ENCODE data around the gene PHKG1. TPM values are rescaled to one million over a fixed set of nuclear protein-coding genes. Genes with fewer than 3 reads are reported as not detected.
"Not testable (repeated sequence)": the region's sequence is repeated elsewhere in the genome, so short reads cannot be mapped to it uniquely, and the experiment has no call there.

The PHKG1 gene
- total and polyA plus RNA-seq, 4 donors, result 2.9 to 20.5 (median 6.9) TPM

DNA sequence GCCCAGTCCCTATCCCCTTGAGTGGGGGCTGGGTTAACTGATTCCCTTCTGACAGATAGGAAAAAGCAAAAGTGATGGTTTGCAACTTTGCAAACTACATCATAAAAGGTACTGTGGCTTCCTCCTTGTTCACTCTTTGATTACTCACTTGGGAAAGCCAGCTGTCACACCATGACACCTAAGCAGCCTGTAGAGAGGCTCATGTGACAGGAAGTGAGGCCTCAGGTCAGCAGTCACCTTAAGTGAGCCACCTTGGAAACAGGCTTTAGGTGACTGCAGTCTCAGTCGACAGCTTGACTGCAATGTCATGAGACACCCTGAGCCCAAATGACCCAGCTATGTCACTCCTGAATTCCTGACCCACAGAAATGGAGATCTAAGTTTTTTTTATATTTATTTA, 17.9 kb upstream of the PHKG1 start:
- intact Hi-C loops (cut with DNase I), result loop anchor here in 1 of 2 donors (10.0 kb wide), 1 partner anchor 64 kb away; no protein-coding TSS in a partner anchor
- no peak for DNase-seq
- Histone ChIP-seq H3K9me3 (ENCODE audit: control insufficient read depth, low read length) (no peaks in the 10 kb centered on the region), H3K4me3 (ENCODE audit: low read length in 2 of 2) (no peak overlapping the region), H3K27ac (ENCODE audit: low read depth in 1 of 2, low read length in 2 of 2) (no peak overlapping the region), H3K27me3 (ENCODE audit: control insufficient read depth in 1 of 2, insufficient read depth in 2 of 2, low read length in 1 of 2) (no peaks in the 10 kb centered on the region), H3K4me1 (ENCODE audit: control insufficient read depth in 1 of 2, insufficient read depth in 2 of 2, low read length in 2 of 2) (no peaks in the 10 kb centered on the region), H3K36me3 (ENCODE audit: control insufficient read depth in 1 of 2, insufficient read depth in 2 of 2, low read length in 1 of 2) (no peaks in the 10 kb centered on the region)
- WGBS, 2 donors, result 74 to 77% methylated on average over 1 of the region's 1 CpG
- no peak for ATAC-seq (ENCODE audit: low FRiP score)

DNA sequence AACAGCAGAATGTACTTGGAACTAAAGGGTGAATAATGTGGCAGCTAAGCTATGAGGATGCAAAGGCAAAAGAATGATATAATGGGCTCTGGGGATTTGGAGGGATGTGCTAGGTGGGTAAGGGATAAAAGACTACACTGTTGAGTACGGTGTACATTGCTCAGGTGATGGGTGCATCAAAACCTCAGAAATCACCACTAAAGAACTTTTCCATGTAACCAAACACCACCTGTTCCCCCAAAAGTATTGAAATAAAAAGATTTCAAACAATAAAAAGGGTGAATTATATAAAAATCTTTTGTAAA, 15.2 kb upstream of the PHKG1 start:
- Histone ChIP-seq H3K27ac (ENCODE audit: low read depth in 1 of 2, low read length in 2 of 2) (no peak overlapping the region), H3K27me3 (ENCODE audit: control insufficient read depth in 1 of 2, insufficient read depth in 2 of 2, low read length in 1 of 2) (no peaks in the 10 kb centered on the region), H3K4me3 (ENCODE audit: low read length in 2 of 2) (no peak overlapping the region), H3K9me3 (ENCODE audit: control insufficient read depth, low read length) (no peaks in the 10 kb centered on the region), H3K36me3 (ENCODE audit: control insufficient read depth in 1 of 2, insufficient read depth in 2 of 2, low read length in 1 of 2) (peaks cover 0 to 2% of the 10 kb centered on the region in 2 donors), H3K4me1 (ENCODE audit: control insufficient read depth in 1 of 2, insufficient read depth in 2 of 2, low read length in 2 of 2) (no peaks in the 10 kb centered on the region)
- DNase-seq (no peak), ATAC-seq (ENCODE audit: low FRiP score) (no peak)
- intact Hi-C loops (cut with DNase I), result loop anchor here (2.0 to 10.0 kb wide), 3 partner anchors 81 to 179 kb away; no protein-coding TSS in a partner anchor
- whole genome bisulfite sequencing, 2 donors, result 91 to 98% methylated on average over 1 of the region's 1 CpG

GRCh38 chr7:56106108-56107073, 13.6 kb upstream of the PHKG1 start, which contains the start of gene CHCHD2:
CHCHD2 (minus strand) TSS chr7:56106476; CDS start chr7:56106413, 63 bp downstream.
- DNase-seq, result peak; percentile 97 to 99
- H3K4me1 ChIP-seq (ENCODE audit: control insufficient read depth in 1 of 2, insufficient read depth in 2 of 2, low read length in 2 of 2), result no peaks in the 10 kb centered on the region
- peaks cover 0 to 4% of the 10 kb centered on the region in 2 donors for H3K36me3 ChIP-seq (ENCODE audit: control insufficient read depth in 1 of 2, insufficient read depth in 2 of 2, low read length in 1 of 2)
- intact Hi-C loops (cut with DNase I), result loop anchor here (2.0 to 10.0 kb wide), 3 partner anchors 82 to 181 kb away; no protein-coding TSS in a partner anchor
- peak within 1 kb of the TSS; percentile 98 for H3K4me3 ChIP-seq (ENCODE audit: low read length in 2 of 2)
- 0 to 1% methylated on average over 57 of the region's 57 CpGs for WGBS, 2 donors
- no peaks in the 10 kb centered on the region for H3K27me3 ChIP-seq (ENCODE audit: control insufficient read depth in 1 of 2, insufficient read depth in 2 of 2, low read length in 1 of 2)
- H3K9me3 ChIP-seq (ENCODE audit: control insufficient read depth, low read length), result no peaks in the 10 kb centered on the region
- H3K27ac ChIP-seq (ENCODE audit: low read depth in 1 of 2, low read length in 2 of 2), result peak within 1 kb of the TSS; percentile 77 to 87
- peak; percentile 100 for ATAC-seq (ENCODE audit: low FRiP score)

- Histone ChIP-seq H3K4me1 (ENCODE audit: control insufficient read depth in 1 of 2, insufficient read depth in 2 of 2, low read length in 2 of 2) (no peaks in the 10 kb centered on the region), H3K4me3 (ENCODE audit: low read length in 2 of 2) (peak overlapping the region; percentile 98), H3K36me3 (ENCODE audit: control insufficient read depth in 1 of 2, insufficient read depth in 2 of 2, low read length in 1 of 2) (peaks cover 0 to 7% of the 10 kb centered on the region in 2 donors), H3K27ac (ENCODE audit: low read depth in 1 of 2, low read length in 2 of 2) (no peak overlapping the region), H3K9me3 (ENCODE audit: control insufficient read depth, low read length) (no peaks in the 10 kb centered on the region), H3K27me3 (ENCODE audit: control insufficient read depth in 1 of 2, insufficient read depth in 2 of 2, low read length in 1 of 2) (no peaks in the 10 kb centered on the region)
- WGBS, 2 donors, result 23% methylated on average over 6 of the region's 6 CpGs
- intact Hi-C loops (cut with DNase I), result loop anchor here (5.0 to 10.0 kb wide), 2 partner anchors 179 to 182 kb away; no protein-coding TSS in a partner anchor
- ATAC-seq (ENCODE audit: low FRiP score), result peak; percentile 23
- peak in 1 of 2 donors; percentile 63 for DNase-seq
Measured at GRCh38 chr7:56105508-56105907, 12.8 kb upstream of the PHKG1 start.

- H3K4me1 ChIP-seq (ENCODE audit: control insufficient read depth in 1 of 2, insufficient read depth in 2 of 2, low read length in 2 of 2); H3K27ac ChIP-seq (ENCODE audit: low read depth in 1 of 2, low read length in 2 of 2); H3K4me3 ChIP-seq (ENCODE audit: low read length in 2 of 2); ATAC-seq (ENCODE audit: low FRiP score); H3K27me3 ChIP-seq (ENCODE audit: control insufficient read depth in 1 of 2, insufficient read depth in 2 of 2, low read length in 1 of 2); H3K9me3 ChIP-seq (ENCODE audit: control insufficient read depth, low read length): not testable (repeated sequence)
- DNase-seq, result peak in 1 of 2 donors; percentile 35
- intact Hi-C loops (cut with DNase I), result loop anchor here in 1 of 2 donors (10.0 kb wide), 1 partner anchor 181 kb away; no protein-coding TSS in a partner anchor
- peaks cover 0 to 12% of the 10 kb centered on the region in 2 donors for H3K36me3 ChIP-seq (ENCODE audit: control insufficient read depth in 1 of 2, insufficient read depth in 2 of 2, low read length in 1 of 2)
- WGBS, 2 donors, result 87 to 89% methylated on average over 9 of the region's 9 CpGs
Measured at GRCh38 chr7:56104138-56104537, 11.4 kb upstream of the PHKG1 start.

DNA sequence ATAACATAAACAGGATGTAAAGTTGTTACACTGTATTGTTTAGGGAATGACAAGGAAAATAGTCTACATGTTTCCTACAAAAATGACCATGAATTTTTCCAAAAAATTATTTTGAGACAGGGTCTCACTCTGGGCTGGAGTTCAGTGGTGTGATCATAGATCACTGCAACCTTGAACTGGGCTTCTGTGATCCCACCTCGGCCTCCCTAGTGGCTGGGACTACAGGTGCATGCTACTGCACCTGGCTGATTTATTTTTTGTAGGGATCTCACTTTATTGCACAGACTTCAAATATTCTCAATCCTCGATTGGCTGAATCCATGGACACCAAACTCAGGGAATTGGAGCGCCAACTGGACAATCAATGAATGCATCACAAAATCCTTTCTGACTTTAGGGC, 6.9 kb upstream of the PHKG1 start:
- no peaks in the 10 kb centered on the region for H3K9me3 ChIP-seq (ENCODE audit: control insufficient read depth, low read length)
- intact Hi-C loops (cut with DNase I), result loop anchor here in 1 of 2 donors (10.0 kb wide), 1 partner anchor 185 kb away; no protein-coding TSS in a partner anchor
- peaks cover 0 to 12% of the 10 kb centered on the region in 2 donors for H3K36me3 ChIP-seq (ENCODE audit: control insufficient read depth in 1 of 2, insufficient read depth in 2 of 2, low read length in 1 of 2)
- 93% methylated on average over 3 of the region's 3 CpGs for WGBS, 2 donors
- DNase-seq (peak in 1 of 2 donors; percentile 17), ATAC-seq (ENCODE audit: low FRiP score) (no peak)
- no peaks in the 10 kb centered on the region for H3K4me1 ChIP-seq (ENCODE audit: control insufficient read depth in 1 of 2, insufficient read depth in 2 of 2, low read length in 2 of 2)
- no peaks in the 10 kb centered on the region for H3K27me3 ChIP-seq (ENCODE audit: control insufficient read depth in 1 of 2, insufficient read depth in 2 of 2, low read length in 1 of 2)
- H3K27ac ChIP-seq (ENCODE audit: low read depth in 1 of 2, low read length in 2 of 2), result no peak overlapping the region
- no peak overlapping the region for H3K4me3 ChIP-seq (ENCODE audit: low read length in 2 of 2)

DNA sequence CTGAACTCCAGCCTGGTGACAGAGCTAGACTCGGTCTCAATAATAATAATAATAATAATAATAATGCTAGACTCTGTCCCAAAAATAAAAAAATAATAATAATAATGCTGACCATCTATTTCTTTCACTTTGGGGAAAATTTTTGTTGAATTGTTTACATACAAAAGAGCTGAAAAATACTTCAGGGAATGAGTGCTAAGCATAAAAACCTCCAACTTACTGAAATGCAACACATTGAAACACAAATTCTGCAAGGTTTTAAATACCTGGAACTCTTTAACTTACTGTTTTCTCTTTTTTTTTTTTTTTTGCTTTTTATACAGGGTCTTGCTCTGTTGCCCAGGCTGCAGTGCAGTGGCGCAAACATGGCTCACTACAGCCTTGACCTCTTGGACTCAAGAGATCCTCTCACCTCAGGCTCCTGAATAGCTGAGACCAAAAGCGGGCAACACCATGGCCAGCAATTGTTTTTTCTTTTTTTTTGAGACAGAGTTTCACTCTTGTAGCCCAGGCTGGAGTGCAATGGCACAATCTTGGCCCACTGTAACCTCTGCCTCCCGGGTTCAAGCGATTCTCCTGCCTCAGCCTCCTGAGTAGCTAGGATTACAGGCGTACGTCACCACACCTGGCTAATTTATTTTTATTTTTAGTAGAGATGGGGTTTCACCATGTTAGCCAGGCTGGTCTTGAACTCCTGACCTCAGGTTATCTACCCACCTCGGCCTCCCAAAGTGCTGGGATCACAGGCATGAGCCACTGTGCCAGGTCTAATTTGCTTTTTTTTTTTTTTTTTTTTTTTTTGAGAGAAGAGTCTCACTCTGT, 5.6 kb upstream of the PHKG1 start:
- H3K27ac ChIP-seq (ENCODE audit: low read depth in 1 of 2, low read length in 2 of 2); H3K4me3 ChIP-seq (ENCODE audit: low read length in 2 of 2); H3K4me1 ChIP-seq (ENCODE audit: control insufficient read depth in 1 of 2, insufficient read depth in 2 of 2, low read length in 2 of 2); H3K36me3 ChIP-seq (ENCODE audit: control insufficient read depth in 1 of 2, insufficient read depth in 2 of 2, low read length in 1 of 2); ATAC-seq (ENCODE audit: low FRiP score); intact Hi-C loops (cut with DNase I); H3K27me3 ChIP-seq (ENCODE audit: control insufficient read depth in 1 of 2, insufficient read depth in 2 of 2, low read length in 1 of 2); H3K9me3 ChIP-seq (ENCODE audit: control insufficient read depth, low read length): not testable (repeated sequence)
- 89 to 90% methylated on average over 8 of the region's 8 CpGs for WGBS, 2 donors
- DNase-seq, result peak in 1 of 2 donors; percentile 30

DNA sequence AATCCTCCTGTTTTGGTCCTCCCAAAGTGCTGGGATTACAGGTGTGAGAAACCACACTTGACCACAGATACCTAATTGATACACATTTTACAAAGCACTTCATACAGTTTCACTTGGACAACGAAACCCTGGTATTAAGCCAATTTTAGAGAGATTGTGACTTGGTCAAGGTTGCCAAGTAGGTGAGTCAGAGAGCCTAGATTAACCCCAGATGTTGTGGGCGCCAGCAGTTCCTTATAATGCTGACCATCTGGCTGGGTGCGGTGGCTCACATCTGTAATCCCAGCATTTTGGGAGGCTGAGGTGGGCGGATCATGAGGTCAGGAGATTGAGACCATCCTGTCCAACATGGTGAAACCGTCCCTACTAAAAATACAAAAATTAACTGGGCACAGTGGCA, 4.9 kb upstream of the PHKG1 start:
- Histone ChIP-seq H3K4me1 (ENCODE audit: control insufficient read depth in 1 of 2, insufficient read depth in 2 of 2, low read length in 2 of 2) (no peaks in the 10 kb centered on the region), H3K36me3 (ENCODE audit: control insufficient read depth in 1 of 2, insufficient read depth in 2 of 2, low read length in 1 of 2) (peaks cover 0 to 8% of the 10 kb centered on the region in 2 donors), H3K4me3 (ENCODE audit: low read length in 2 of 2) (no peak overlapping the region), H3K9me3 (ENCODE audit: control insufficient read depth, low read length) (no peaks in the 10 kb centered on the region), H3K27me3 (ENCODE audit: control insufficient read depth in 1 of 2, insufficient read depth in 2 of 2, low read length in 1 of 2) (no peaks in the 10 kb centered on the region), H3K27ac (ENCODE audit: low read depth in 1 of 2, low read length in 2 of 2) (no peak overlapping the region)
- intact Hi-C loops (cut with DNase I), result no loop called here
- peak in 1 of 2 donors; percentile 79 for DNase-seq
- no peak for ATAC-seq (ENCODE audit: low FRiP score)
- 14 to 19% methylated on average over 5 of the region's 5 CpGs for WGBS, 2 donors

All from aorta (tissue), 5 donors.